ENCODE measurements around the gene ARL15.

GRCh38 chr5:54009357-54009756 is 301.0 kb downstream of the ARL15 start:
- TF ChIP-seq, protein P1, sequence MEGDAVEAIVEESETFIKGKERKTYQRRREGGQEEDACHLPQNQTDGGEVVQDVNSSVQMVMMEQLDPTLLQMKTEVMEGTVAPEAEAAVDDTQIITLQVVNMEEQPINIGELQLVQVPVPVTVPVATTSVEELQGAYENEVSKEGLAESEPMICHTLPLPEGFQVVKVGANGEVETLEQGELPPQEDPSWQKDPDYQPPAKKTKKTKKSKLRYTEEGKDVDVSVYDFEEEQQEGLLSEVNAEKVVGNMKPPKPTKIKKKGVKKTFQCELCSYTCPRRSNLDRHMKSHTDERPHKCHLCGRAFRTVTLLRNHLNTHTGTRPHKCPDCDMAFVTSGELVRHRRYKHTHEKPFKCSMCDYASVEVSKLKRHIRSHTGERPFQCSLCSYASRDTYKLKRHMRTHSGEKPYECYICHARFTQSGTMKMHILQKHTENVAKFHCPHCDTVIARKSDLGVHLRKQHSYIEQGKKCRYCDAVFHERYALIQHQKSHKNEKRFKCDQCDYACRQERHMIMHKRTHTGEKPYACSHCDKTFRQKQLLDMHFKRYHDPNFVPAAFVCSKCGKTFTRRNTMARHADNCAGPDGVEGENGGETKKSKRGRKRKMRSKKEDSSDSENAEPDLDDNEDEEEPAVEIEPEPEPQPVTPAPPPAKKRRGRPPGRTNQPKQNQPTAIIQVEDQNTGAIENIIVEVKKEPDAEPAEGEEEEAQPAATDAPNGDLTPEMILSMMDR (IDR thresholded peaks at IDR 0.05): no peak
- TF ChIP-seq POLR2A (IDR thresholded peaks at IDR 0.05): no peak
- TF ChIP-seq POLR2AphosphoS5 (IDR thresholded peaks at IDR 0.05): no peak

Data from breast epithelium (tissue), 3 donors.